ENCODE data around the gene MCTP1. TPM values are rescaled to one million over a fixed set of nuclear protein-coding genes. Genes with fewer than 3 reads are reported as not detected.

MCTP1 gene
- polyA plus RNA-seq, 1 donor from 2014 or later = 1.9 TPM

DNA sequence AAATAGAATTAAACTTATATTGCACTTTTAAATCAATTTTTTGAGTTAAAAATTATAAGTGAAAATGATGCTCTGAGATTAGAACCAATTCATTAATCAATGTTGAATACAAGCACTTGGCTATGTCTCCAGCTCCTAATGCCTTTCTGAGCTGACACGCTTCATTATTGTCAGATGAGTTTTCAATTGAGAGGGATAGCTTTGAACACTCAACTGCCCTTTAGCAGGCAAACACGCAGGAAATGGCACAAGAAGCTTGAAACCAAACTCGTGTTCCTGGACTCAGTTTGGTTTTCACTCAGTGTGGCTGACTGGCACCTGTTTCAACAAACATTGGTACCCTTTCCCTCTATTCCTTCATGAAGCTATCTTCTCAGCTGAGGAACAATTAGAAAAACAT is 109.8 kb downstream of the MCTP1 start:
- Histone ChIP-seq H3K9ac (ENCODE audit: low read length) (no peak overlapping the region), H2AFZ (ENCODE audit: low read depth, low read length) (no peak overlapping the region)
- TF ChIP-seq RAD21 (conservative IDR thresholded peaks at IDR 0.05) (no peak), EP300 (conservative IDR thresholded peaks at IDR 0.05; ENCODE audit: poor library complexity, severe bottlenecking) (no peak)
- TF ChIP-seq, protein P1, sequence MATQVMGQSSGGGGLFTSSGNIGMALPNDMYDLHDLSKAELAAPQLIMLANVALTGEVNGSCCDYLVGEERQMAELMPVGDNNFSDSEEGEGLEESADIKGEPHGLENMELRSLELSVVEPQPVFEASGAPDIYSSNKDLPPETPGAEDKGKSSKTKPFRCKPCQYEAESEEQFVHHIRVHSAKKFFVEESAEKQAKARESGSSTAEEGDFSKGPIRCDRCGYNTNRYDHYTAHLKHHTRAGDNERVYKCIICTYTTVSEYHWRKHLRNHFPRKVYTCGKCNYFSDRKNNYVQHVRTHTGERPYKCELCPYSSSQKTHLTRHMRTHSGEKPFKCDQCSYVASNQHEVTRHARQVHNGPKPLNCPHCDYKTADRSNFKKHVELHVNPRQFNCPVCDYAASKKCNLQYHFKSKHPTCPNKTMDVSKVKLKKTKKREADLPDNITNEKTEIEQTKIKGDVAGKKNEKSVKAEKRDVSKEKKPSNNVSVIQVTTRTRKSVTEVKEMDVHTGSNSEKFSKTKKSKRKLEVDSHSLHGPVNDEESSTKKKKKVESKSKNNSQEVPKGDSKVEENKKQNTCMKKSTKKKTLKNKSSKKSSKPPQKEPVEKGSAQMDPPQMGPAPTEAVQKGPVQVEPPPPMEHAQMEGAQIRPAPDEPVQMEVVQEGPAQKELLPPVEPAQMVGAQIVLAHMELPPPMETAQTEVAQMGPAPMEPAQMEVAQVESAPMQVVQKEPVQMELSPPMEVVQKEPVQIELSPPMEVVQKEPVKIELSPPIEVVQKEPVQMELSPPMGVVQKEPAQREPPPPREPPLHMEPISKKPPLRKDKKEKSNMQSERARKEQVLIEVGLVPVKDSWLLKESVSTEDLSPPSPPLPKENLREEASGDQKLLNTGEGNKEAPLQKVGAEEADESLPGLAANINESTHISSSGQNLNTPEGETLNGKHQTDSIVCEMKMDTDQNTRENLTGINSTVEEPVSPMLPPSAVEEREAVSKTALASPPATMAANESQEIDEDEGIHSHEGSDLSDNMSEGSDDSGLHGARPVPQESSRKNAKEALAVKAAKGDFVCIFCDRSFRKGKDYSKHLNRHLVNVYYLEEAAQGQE (IDR thresholded peaks at IDR 0.05; ENCODE audit: borderline replicate concordance) = no peak
- TF ChIP-seq, protein P2, sequence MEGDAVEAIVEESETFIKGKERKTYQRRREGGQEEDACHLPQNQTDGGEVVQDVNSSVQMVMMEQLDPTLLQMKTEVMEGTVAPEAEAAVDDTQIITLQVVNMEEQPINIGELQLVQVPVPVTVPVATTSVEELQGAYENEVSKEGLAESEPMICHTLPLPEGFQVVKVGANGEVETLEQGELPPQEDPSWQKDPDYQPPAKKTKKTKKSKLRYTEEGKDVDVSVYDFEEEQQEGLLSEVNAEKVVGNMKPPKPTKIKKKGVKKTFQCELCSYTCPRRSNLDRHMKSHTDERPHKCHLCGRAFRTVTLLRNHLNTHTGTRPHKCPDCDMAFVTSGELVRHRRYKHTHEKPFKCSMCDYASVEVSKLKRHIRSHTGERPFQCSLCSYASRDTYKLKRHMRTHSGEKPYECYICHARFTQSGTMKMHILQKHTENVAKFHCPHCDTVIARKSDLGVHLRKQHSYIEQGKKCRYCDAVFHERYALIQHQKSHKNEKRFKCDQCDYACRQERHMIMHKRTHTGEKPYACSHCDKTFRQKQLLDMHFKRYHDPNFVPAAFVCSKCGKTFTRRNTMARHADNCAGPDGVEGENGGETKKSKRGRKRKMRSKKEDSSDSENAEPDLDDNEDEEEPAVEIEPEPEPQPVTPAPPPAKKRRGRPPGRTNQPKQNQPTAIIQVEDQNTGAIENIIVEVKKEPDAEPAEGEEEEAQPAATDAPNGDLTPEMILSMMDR (IDR thresholded peaks at IDR 0.05; ENCODE audit: poor library complexity, severe bottlenecking) = no peak

DNA sequence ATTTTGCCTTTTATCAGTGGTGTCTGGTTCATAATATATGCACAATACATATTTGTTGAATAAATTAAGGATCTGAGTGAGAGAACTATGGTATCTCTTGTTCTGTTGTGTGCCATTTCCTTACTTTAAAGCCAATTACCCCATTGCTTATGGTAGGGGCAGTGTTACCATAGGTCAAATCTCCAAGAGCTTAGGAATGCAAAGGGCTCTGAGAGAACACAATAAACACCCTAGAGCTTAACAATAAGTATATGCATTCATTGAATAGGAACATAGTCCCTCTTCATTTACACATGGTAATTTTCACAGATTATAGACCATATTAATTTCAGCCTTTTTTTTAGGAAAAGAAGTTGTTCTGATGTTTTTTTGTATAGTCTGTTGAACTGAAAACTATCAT is 112.2 kb downstream of the MCTP1 start:
- H3K9me2 ChIP-seq (ENCODE audit: insufficient read depth, low read length) = no peaks in the 10 kb centered on the region
- H3K4me3 ChIP-seq (ENCODE audit: low read length) = no peak overlapping the region
- H3K9me3 ChIP-seq (ENCODE audit: low read length) = no peaks in the 10 kb centered on the region
- TF ChIP-seq, protein P1 (IDR thresholded peaks at IDR 0.05; ENCODE audit: borderline replicate concordance) = no peak
- TF ChIP-seq MXI1 (conservative IDR thresholded peaks at IDR 0.05; ENCODE audit: poor library complexity, severe bottlenecking) (no peak), SMC3 (conservative IDR thresholded peaks at IDR 0.05; ENCODE audit: poor library complexity) (no peak), TAF1 (IDR thresholded peaks at IDR 0.05; ENCODE audit: low read depth) (no peak), POLR2AphosphoS5 (IDR thresholded peaks at IDR 0.05) (no peak), RAD21 (conservative IDR thresholded peaks at IDR 0.05) (no peak), EZH2 (IDR thresholded peaks at IDR 0.05; ENCODE audit: borderline replicate concordance, insufficient read depth, low read length, poor library complexity, severe bottlenecking) (no peak), EP300 (conservative IDR thresholded peaks at IDR 0.05; ENCODE audit: poor library complexity, severe bottlenecking) (no peak)
- TF ChIP-seq, protein P2 (IDR thresholded peaks at IDR 0.05; ENCODE audit: poor library complexity, severe bottlenecking) = no peak
- H2AFZ ChIP-seq (ENCODE audit: low read depth, low read length) = no peak overlapping the region
- no peak overlapping the region for H3K9ac ChIP-seq (ENCODE audit: low read length)
- no peak overlapping the region for H3K27ac ChIP-seq (ENCODE audit: low read length)
- no peaks in the 10 kb centered on the region for H3K36me3 ChIP-seq (ENCODE audit: insufficient read depth, low read length)
- no peak overlapping the region for H3K4me2 ChIP-seq (ENCODE audit: low read length)
- no peaks in the 10 kb centered on the region for H3F3A ChIP-seq (ENCODE audit: insufficient read depth, low read length, poor library complexity, severe bottlenecking)
- H3K79me2 ChIP-seq (replicated peaks; ENCODE audit: insufficient read depth, low read length) = no peaks in the 10 kb centered on the region
- H4K20me1 ChIP-seq (ENCODE audit: insufficient read depth) = no peaks in the 10 kb centered on the region
- H3K27me3 ChIP-seq (ENCODE audit: insufficient read depth, low read depth, low read length) = no peaks in the 10 kb centered on the region

More for the DNA sequence above, 109.8 kb downstream of the MCTP1 start:
- no peaks in the 10 kb centered on the region for H3K79me2 ChIP-seq (replicated peaks; ENCODE audit: insufficient read depth, low read length)
- no peak overlapping the region for H3K4me2 ChIP-seq (ENCODE audit: low read length)
- H4K20me1 ChIP-seq (ENCODE audit: insufficient read depth) = no peaks in the 10 kb centered on the region
- no peaks in the 10 kb centered on the region for H3F3A ChIP-seq (ENCODE audit: insufficient read depth, low read length, poor library complexity, severe bottlenecking)
- H3K36me3 ChIP-seq (ENCODE audit: insufficient read depth, low read length) = no peaks in the 10 kb centered on the region
- H3K9me3 ChIP-seq (ENCODE audit: low read length) = no peaks in the 10 kb centered on the region
- no peak overlapping the region for H3K4me3 ChIP-seq (ENCODE audit: low read length)
- H3K27ac ChIP-seq (ENCODE audit: low read length) = no peak overlapping the region
- H3K27me3 ChIP-seq (ENCODE audit: insufficient read depth, low read depth, low read length) = no peaks in the 10 kb centered on the region
- H3K9me2 ChIP-seq (ENCODE audit: insufficient read depth, low read length) = no peaks in the 10 kb centered on the region

Measured in neural cell (in vitro differentiated cells).